ENCODE measurements around the gene ANKRD42.

- no peak for TF ChIP-seq CTCF (conservative IDR thresholded peaks at IDR 0.05 in 1 of 2, IDR thresholded peaks at IDR 0.05 in 1 of 2; ENCODE audit: extremely low read depth in 1 of 2, insufficient read depth in 1 of 2, low read depth in 1 of 2, low read length in 2 of 2)
- TF ChIP-seq EZH2 (IDR thresholded peaks at IDR 0.05; ENCODE audit: borderline replicate concordance, low read length), result no peak
Measured at GRCh38 chr11:83162377-83162776, 31.1 kb upstream of the ANKRD42 start.

All from mammary epithelial cell (primary cell).